Activated CD4-positive, alpha-beta T cell treated with anti-CD3 and anti-CD28 coated beads, Interleukin-2, amount 50 U/mL, for 1 hour (primary cell): ENCODE results near the gene FAM120A.

Source experiments
- DNase-seq: peaks from one replicate; pipeline ENCODE4 v3.0.0-alpha.2; 2020

FAM120A gene

GRCh38 chr9:93566408-93567270 lies 115.2 kb downstream of the FAM120A start:
- peak; percentile 99 for DNase-seq

GRCh38 chr9:93567271-93567959 lies 115.9 kb downstream of the FAM120A start:
- no peak for DNase-seq

GRCh38 chr9:93568169-93568568 lies 116.7 kb downstream of the FAM120A start:
- no peak for DNase-seq

- DNase-seq, result no peak
Observed at GRCh38 chr9:93569621-93570174, 118.2 kb downstream of the FAM120A start.

- DNase-seq, result no peak
Observed at GRCh38 chr9:93572221-93572620, 120.7 kb downstream of the FAM120A start.

GRCh38 chr9:93572636-93573515 lies 121.4 kb downstream of the FAM120A start:
- no peak for DNase-seq

- no peak for DNase-seq
Observed at GRCh38 chr9:93573516-93573828, 122.0 kb downstream of the FAM120A start.

GRCh38 chr9:93574091-93574899 lies 122.8 kb downstream of the FAM120A start:
- DNase-seq, result no peak

GRCh38 chr9:93574900-93575795 lies 123.7 kb downstream of the FAM120A start:
- no peak for DNase-seq

GRCh38 chr9:93575796-93576257 lies 124.3 kb downstream of the FAM120A start:
- peak; percentile 49 for DNase-seq

GRCh38 chr9:93576258-93577077 lies 125.0 kb downstream of the FAM120A start, which contains the start of gene PHF2:
TSS of gene PHF2 (plus strand) at chr9:93576584. CDS start at chr9:93576774, 190 bp downstream.
- DNase-seq, result peak; percentile 39

GRCh38 chr9:93577078-93577974 lies 125.8 kb downstream of the FAM120A start:
- DNase-seq, result no peak

GRCh38 chr9:93577975-93578682 lies 126.6 kb downstream of the FAM120A start:
- no peak for DNase-seq

- no peak for DNase-seq
Observed at GRCh38 chr9:93578844-93579243, 127.4 kb downstream of the FAM120A start.

GRCh38 chr9:93579711-93580516 lies 128.4 kb downstream of the FAM120A start:
- DNase-seq, result no peak

- no peak for DNase-seq
Observed at GRCh38 chr9:93580654-93581380, 129.3 kb downstream of the FAM120A start.
